ENCODE measurements around the gene CALML5. TPM values are rescaled to one million over a fixed set of nuclear protein-coding genes. Genes with fewer than 3 reads are reported as not detected.

Gene CALML5
- total and polyA plus RNA-seq, 9 of the 15 experiments (the other 6 are each of a cell fraction or from before 2014, with no cell fraction given), result not detected

- TF ChIP-seq FOSL1 (tag; conservative IDR thresholded peaks at IDR 0.05) (no peak), BDP1 (IDR thresholded peaks at IDR 0.05; ENCODE audit: insufficient read depth, insufficient read length) (no peak), ZNF655 (CRISPR knock-in tag; IDR thresholded peaks at IDR 0.05) (no peak), AFF1 (IDR thresholded peaks at IDR 0.05; ENCODE audit: low read depth in 1 of 2, partially characterized antibody in 2 of 2) (no peak), NCOA6 (IDR thresholded peaks at IDR 0.05) (no peak), KLF16 (IDR thresholded peaks at IDR 0.05) (no peak), PCBP2 (IDR thresholded peaks at IDR 0.05; ENCODE audit: low read depth, low read length, poor library complexity, severe bottlenecking) (no peak), CEBPB (tag; IDR thresholded peaks at IDR 0.05) (peak; percentile 5), SMC3 (conservative IDR thresholded peaks at IDR 0.05; ENCODE audit: insufficient read depth, low read depth, low read length) (no peak), PTTG1 (tag; IDR thresholded peaks at IDR 0.05; ENCODE audit: low read depth) (no peak), ERF (CRISPR knock-in tag; IDR thresholded peaks at IDR 0.05) (no peak), ZNF143 (CRISPR knock-in tag; IDR thresholded peaks at IDR 0.05) (no peak), PHF21A (IDR thresholded peaks at IDR 0.05; ENCODE audit: borderline replicate concordance, low read depth) (no peak), CHD1 (IDR thresholded peaks at IDR 0.05; ENCODE audit: low read length) (no peak), KDM2B (CRISPR knock-in tag; IDR thresholded peaks at IDR 0.05) (no peak), ARNT (IDR thresholded peaks at IDR 0.05) (no peak), SMARCA5 (IDR thresholded peaks at IDR 0.05) (no peak), TAF15 (IDR thresholded peaks at IDR 0.05; ENCODE audit: low read depth, low read length) (no peak), RBFOX2 (IDR thresholded peaks at IDR 0.05; ENCODE audit: low read depth, low read length) (no peak), ESRRB (CRISPR knock-in tag; IDR thresholded peaks at IDR 0.05; ENCODE audit: borderline replicate concordance) (no peak), ZBTB7A (IDR thresholded peaks at IDR 0.05; ENCODE audit: borderline replicate concordance, control insufficient read depth, low read depth, low read length) (no peak), NFYB (IDR thresholded peaks at IDR 0.05; ENCODE audit: extremely low read depth, insufficient read length) (no peak), SIN3A (IDR thresholded peaks at IDR 0.05; ENCODE audit: borderline replicate concordance in 2 of 2, control insufficient read depth in 1 of 2, low read depth in 2 of 2, low read length in 2 of 2) (no peak), BHLHE40 (IDR thresholded peaks at IDR 0.05; ENCODE audit: low read length) (no peak), RFX5 (IDR thresholded peaks at IDR 0.05; ENCODE audit: low read depth, low read length) (no peak), FUS (optimal IDR thresholded peaks at IDR 0.05; ENCODE audit: low read depth, low read length) (no peak), MAFK (IDR thresholded peaks at IDR 0.05; ENCODE audit: low read length) (no peak), HIVEP1 (CRISPR knock-in tag; IDR thresholded peaks at IDR 0.05) (0 out of 2 replicates have a peak, but pooled peaks have one; percentile 3)
Measured at GRCh38 chr10:5462841-5463293, 36.5 kb downstream of the CALML5 start (continued).
